GM19324 (cell line): Measurements from ENCODE around the gene RGS3.
"Not testable (repeated sequence)": the region's sequence is repeated elsewhere in the genome, so short reads cannot be mapped to it uniquely, and the experiment has no call there.

ENCODE experiments used
- ATAC-seq: cut with Tn5 transposase; IDR thresholded peaks from one replicate; pipeline ENCODE4 v1.9.1; 2021; ENCODE audit warnings: mild to moderate bottlenecking, moderate library complexity; ENCODE audit not compliant: unreplicated experiment, low FRiP score

The RGS3 gene

GRCh38 chr9:113463418-113464285, at the start of gene RGS3:
Gene RGS3 (plus strand): TSS chr9:113463727. CDS start chr9:113463803, 76 bp downstream.
- ATAC-seq, result no peak

- ATAC-seq, result peak; percentile 97
Observed at GRCh38 chr9:113416149-113416721, 47.3 kb upstream of the RGS3 start.

GRCh38 chr9:113417370-113417769, 46.2 kb upstream of the RGS3 start:
- no peak for ATAC-seq

GRCh38 chr9:113421726-113422125, 41.8 kb upstream of the RGS3 start:
- ATAC-seq, result no peak

- no peak for ATAC-seq
Observed at GRCh38 chr9:113425072-113425471, 38.5 kb upstream of the RGS3 start.

- ATAC-seq, result no peak
Observed at GRCh38 chr9:113426701-113427100, 36.8 kb upstream of the RGS3 start.

- ATAC-seq, result no peak
Observed at GRCh38 chr9:113427629-113428028, 35.9 kb upstream of the RGS3 start.

GRCh38 chr9:113428062-113428615, 35.4 kb upstream of the RGS3 start:
- no peak for ATAC-seq

- no peak for ATAC-seq
Observed at GRCh38 chr9:113431191-113431590, 32.3 kb upstream of the RGS3 start.

GRCh38 chr9:113436728-113437515, 26.6 kb upstream of the RGS3 start:
- ATAC-seq, result no peak

- not testable (repeated sequence) for ATAC-seq
Observed at GRCh38 chr9:113437716-113438115, 25.8 kb upstream of the RGS3 start.

GRCh38 chr9:113444736-113445135, 18.8 kb upstream of the RGS3 start:
- ATAC-seq, result no peak

GRCh38 chr9:113446323-113446740, 17.2 kb upstream of the RGS3 start:
- ATAC-seq, result no peak

GRCh38 chr9:113449376-113449775, 14.2 kb upstream of the RGS3 start:
- no peak for ATAC-seq

GRCh38 chr9:113452113-113452605, 11.4 kb upstream of the RGS3 start:
- ATAC-seq, result no peak

GRCh38 chr9:113454914-113455761, 8.4 kb upstream of the RGS3 start:
- ATAC-seq, result no peak

GRCh38 chr9:113456235-113456634, 7.3 kb upstream of the RGS3 start:
- ATAC-seq, result no peak

GRCh38 chr9:113461285-113461684, 2.2 kb upstream of the RGS3 start:
- ATAC-seq, result no peak

- no peak for ATAC-seq
Observed at GRCh38 chr9:113461943-113462342, 1.6 kb upstream of the RGS3 start.

- ATAC-seq, result no peak
Observed at GRCh38 chr9:113462781-113463286, 693 bp upstream of the RGS3 start.
